ENCODE data around the gene SCUBE1.
A peak's percentile ranks its signal among the peaks of the same experiment; 100 is the strongest.
"Not testable (repeated sequence)": the region's sequence is repeated elsewhere in the genome, so short reads cannot be mapped to it uniquely, and the experiment has no call there.

The SCUBE1 gene

GRCh38 chr22:43360576-43360975 lies 17.4 kb upstream of the SCUBE1 start:
- DNase-seq, result no peak

- DNase-seq, result no peak
Measured at GRCh38 chr22:43356881-43357280, 13.7 kb upstream of the SCUBE1 start.

GRCh38 chr22:43355688-43356087 lies 12.5 kb upstream of the SCUBE1 start:
- DNase-seq, result not testable (repeated sequence)

- DNase-seq, result no peak
Measured at GRCh38 chr22:43351966-43352345, 8.8 kb upstream of the SCUBE1 start.

- DNase-seq, result no peak
Measured at GRCh38 chr22:43349636-43350035, 6.5 kb upstream of the SCUBE1 start.

GRCh38 chr22:43346521-43346929 lies 3.4 kb upstream of the SCUBE1 start:
- peak in 19 of 51 donors; percentile 1 to 44 (median 8) for DNase-seq

- DNase-seq, result no peak
Measured at GRCh38 chr22:43345761-43346301, 2.7 kb upstream of the SCUBE1 start.

- no peak for DNase-seq
Measured at GRCh38 chr22:43345356-43345755, 2.2 kb upstream of the SCUBE1 start.

GRCh38 chr22:43344520-43344787 lies 1.3 kb upstream of the SCUBE1 start:
- DNase-seq, result no peak

GRCh38 chr22:43343670-43344519 lies 723 bp upstream of the SCUBE1 start:
- no peak for DNase-seq

GRCh38 chr22:43342347-43343261 lies 568 bp downstream of the SCUBE1 start:
- DNase-seq, result no peak

- no peak for DNase-seq
Measured at GRCh38 chr22:43341565-43341964, 1.6 kb downstream of the SCUBE1 start.

- DNase-seq, result no peak
Measured at GRCh38 chr22:43338766-43339345, 4.3 kb downstream of the SCUBE1 start.

GRCh38 chr22:43337946-43338345 lies 5.2 kb downstream of the SCUBE1 start:
- no peak for DNase-seq

- no peak for DNase-seq
Measured at GRCh38 chr22:43337385-43337784, 5.8 kb downstream of the SCUBE1 start.

- DNase-seq, result no peak
Measured at GRCh38 chr22:43334378-43334777, 8.8 kb downstream of the SCUBE1 start.

GRCh38 chr22:43333978-43334377 lies 9.2 kb downstream of the SCUBE1 start:
- DNase-seq, result no peak

GRCh38 chr22:43333156-43333555 lies 10.0 kb downstream of the SCUBE1 start:
- no peak for DNase-seq

- DNase-seq, result no peak
Measured at GRCh38 chr22:43331698-43332097, 11.5 kb downstream of the SCUBE1 start.

- no peak for DNase-seq
Measured at GRCh38 chr22:43331069-43331451, 12.1 kb downstream of the SCUBE1 start.

GRCh38 chr22:43330178-43331068 lies 12.7 kb downstream of the SCUBE1 start:
- no peak for DNase-seq

All from hypothalamus (tissue), 51 donors.